PFSK-1 (cell line): Measurements from ENCODE around the gene RHOD.
A peak's percentile ranks its signal among the peaks of the same experiment; 100 is the strongest.

Experiments
- FOXP2 ChIP-seq: optimal IDR thresholded peaks from 2 replicates; pipeline ENCODE3; 2011; ENCODE audit warnings: borderline replicate concordance, control low read depth, inconsistent platforms; ENCODE audit not compliant: insufficient read depth; ENCODE audit errors: extremely low read length, extremely low read depth
- POLR2AphosphoS5 ChIP-seq: IDR thresholded peaks from 2 replicates; pipeline ENCODE4 v1.6.1; 2012; ENCODE audit warnings: low read depth, mild to moderate bottlenecking, control low read depth, low read length, moderate library complexity
- SIN3A ChIP-seq: IDR thresholded peaks from 2 replicates; pipeline ENCODE4 v1.6.1; 2012; ENCODE audit warnings: mild to moderate bottlenecking, low read length, moderate library complexity, borderline replicate concordance; ENCODE audit not compliant: insufficient read depth
- TAF1 ChIP-seq: IDR thresholded peaks from 2 replicates; pipeline ENCODE4 v1.6.1; 2012; ENCODE audit warnings: low read length, control low read depth, borderline replicate concordance; ENCODE audit not compliant: insufficient read depth
- TF ChIP-seq, protein P1 (sequence below), 2 experiments: IDR thresholded peaks; 2 replicates each; pipeline versions ENCODE4 v1.6.1 to v1.8.0; 2011 to 2012; ENCODE audit warnings: low read depth in 2 of 2, low read length in 2 of 2, control low read depth in 1 of 2, inconsistent platforms in 1 of 2, mild to moderate bottlenecking in 1 of 2, moderate library complexity in 1 of 2; ENCODE audit not compliant: insufficient read depth in 1 of 2

Gene RHOD

DNA sequence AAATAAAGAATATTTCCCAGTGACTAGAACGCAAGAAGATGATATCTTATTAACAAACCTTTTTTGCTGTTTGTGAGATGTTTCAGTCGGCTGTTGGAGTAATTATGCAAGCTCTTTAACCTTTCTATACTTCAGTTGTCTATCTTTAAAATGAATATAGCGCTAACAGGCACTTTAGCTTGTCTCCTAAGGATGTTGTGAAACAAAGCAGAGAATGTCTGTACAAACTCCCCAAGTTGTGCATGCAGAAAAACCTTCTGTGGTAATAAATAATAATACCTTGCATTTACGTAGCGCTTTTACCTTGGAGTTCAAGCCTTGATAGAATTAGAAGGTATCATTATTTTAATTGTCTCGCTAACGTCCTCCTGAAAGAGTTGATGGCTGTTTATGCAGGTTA lies 60.5 kb downstream of the RHOD start:
- no peak for TF ChIP-seq POLR2AphosphoS5
- no peak for TF ChIP-seq FOXP2
- TF ChIP-seq SIN3A, result no peak
- TF ChIP-seq, protein P1, sequence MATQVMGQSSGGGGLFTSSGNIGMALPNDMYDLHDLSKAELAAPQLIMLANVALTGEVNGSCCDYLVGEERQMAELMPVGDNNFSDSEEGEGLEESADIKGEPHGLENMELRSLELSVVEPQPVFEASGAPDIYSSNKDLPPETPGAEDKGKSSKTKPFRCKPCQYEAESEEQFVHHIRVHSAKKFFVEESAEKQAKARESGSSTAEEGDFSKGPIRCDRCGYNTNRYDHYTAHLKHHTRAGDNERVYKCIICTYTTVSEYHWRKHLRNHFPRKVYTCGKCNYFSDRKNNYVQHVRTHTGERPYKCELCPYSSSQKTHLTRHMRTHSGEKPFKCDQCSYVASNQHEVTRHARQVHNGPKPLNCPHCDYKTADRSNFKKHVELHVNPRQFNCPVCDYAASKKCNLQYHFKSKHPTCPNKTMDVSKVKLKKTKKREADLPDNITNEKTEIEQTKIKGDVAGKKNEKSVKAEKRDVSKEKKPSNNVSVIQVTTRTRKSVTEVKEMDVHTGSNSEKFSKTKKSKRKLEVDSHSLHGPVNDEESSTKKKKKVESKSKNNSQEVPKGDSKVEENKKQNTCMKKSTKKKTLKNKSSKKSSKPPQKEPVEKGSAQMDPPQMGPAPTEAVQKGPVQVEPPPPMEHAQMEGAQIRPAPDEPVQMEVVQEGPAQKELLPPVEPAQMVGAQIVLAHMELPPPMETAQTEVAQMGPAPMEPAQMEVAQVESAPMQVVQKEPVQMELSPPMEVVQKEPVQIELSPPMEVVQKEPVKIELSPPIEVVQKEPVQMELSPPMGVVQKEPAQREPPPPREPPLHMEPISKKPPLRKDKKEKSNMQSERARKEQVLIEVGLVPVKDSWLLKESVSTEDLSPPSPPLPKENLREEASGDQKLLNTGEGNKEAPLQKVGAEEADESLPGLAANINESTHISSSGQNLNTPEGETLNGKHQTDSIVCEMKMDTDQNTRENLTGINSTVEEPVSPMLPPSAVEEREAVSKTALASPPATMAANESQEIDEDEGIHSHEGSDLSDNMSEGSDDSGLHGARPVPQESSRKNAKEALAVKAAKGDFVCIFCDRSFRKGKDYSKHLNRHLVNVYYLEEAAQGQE (IDR thresholded peaks at IDR 0.05; ENCODE audit: insufficient read depth in 1 of 2, low read depth in 2 of 2, low read length in 2 of 2), result no peak
- no peak for TF ChIP-seq TAF1

DNA sequence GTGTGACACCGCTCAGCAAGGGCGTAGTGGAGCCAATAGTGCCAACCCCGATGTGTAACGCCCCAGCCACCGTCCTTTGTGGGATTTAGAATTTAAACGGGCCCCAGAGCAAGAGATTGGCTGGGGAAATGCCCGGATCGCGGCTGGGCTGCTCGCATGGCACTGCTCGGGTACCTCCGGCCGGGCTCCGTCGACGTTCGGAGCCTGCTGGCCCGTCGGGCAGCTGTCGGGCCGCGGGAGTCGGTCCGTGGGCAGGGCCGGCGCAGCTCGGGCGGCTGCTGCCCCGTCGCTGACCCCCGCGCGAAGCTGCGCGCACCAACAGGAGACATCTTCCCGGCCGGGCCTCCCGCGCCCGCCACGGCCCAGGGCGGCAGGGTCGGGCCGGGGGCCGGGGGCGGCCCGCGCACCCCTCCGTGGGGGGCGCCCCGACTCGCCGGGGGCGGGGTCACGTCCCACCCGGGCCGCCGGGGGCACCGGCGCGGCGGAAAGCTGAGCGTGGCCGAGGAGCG lies 61.1 kb downstream of the RHOD start:
- TF ChIP-seq, protein P1 (IDR thresholded peaks at IDR 0.05; ENCODE audit: insufficient read depth in 1 of 2, low read depth in 2 of 2, low read length in 2 of 2), result no peak
- TF ChIP-seq TAF1, result no peak
- TF ChIP-seq SIN3A, result no peak
- no peak for TF ChIP-seq POLR2AphosphoS5
- TF ChIP-seq FOXP2, result no peak

DNA sequence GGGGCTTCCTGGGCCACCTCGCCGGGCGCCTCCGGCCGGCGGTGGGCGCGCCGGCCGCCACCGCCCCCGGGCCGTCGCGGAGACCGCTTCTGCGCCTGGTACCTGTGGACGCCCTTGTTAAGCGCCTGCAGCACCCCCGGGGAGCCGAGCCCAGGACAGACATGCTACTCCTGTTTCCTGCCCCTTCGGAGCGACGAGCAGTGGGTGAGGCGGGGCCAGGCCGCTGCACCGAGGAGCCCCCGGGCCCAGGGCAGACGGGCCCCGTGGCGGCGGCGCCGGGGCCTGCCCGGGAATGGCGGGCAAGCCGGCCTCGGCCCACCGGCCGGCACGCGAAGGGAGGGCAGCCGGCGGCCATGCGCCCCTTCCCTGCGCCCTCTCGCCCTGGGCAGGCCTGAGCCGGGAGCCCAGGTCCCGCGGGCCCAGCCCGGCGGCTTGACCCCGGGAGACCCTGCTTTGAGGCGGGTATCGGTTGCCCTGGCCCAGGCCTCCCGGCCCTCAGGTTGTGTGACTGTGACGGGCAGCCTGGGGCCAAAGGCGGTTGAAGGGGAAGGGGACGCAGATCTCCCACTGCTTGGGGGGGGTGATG lies 61.6 kb downstream of the RHOD start:
- TF ChIP-seq TAF1 (no peak), SIN3A (no peak), FOXP2 (no peak), POLR2AphosphoS5 (no peak)
- TF ChIP-seq, protein P1 (IDR thresholded peaks at IDR 0.05; ENCODE audit: insufficient read depth in 1 of 2, low read depth in 2 of 2, low read length in 2 of 2), result no peak

DNA sequence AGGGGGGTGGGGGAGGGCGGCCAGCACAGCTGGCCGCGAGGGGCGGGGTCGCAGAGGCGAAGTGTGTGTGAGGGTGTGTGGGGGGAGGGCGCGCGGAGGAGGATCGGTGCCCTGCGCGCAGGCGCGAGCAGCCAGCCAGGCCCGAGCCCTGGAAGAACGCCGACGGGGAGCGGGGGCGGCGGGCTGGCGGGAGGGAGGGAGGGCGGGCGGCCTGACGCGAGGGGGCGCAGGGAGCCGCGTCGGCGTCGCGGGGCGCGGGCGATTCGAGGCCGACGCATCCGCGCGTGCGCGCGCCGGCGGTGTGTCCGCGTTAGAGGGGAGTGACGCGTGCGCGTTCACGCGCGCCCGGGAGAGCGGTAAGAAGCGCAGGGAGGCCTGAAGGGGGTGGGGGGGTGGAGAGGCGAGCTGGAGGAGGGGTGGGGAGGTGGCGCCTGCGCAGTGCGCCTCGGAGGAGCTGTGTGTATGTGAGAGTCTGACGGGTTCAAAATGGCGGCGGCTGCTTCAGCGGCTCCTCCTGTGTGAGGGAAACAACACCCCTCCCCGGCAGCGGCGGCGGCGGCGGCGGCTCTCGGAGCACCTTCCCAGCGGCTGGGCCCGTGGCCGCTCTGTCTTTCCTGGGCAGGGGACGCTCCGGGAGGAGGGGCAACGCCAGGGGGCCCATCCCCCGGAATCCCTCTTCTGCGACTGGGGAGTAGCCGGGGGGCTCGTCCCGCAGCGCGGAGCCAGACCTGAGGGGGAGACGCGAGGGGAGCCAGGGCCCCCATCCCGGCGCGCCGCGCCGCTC lies 62.3 kb downstream of the RHOD start, which contains the start of gene KDM2A:
KDM2A (plus strand) TSS at position 463 of the 784 bp plus-strand sequence. CDS start 2,054 bp downstream, outside the sequence.
- TF ChIP-seq, protein P1 (IDR thresholded peaks at IDR 0.05; ENCODE audit: insufficient read depth in 1 of 2, low read depth in 2 of 2, low read length in 2 of 2), result no peak
- no peak for TF ChIP-seq FOXP2
- peak; percentile 73 for TF ChIP-seq POLR2AphosphoS5
- TF ChIP-seq SIN3A, result peak; percentile 46; the same call in 1 of the 2 replicates
- peak; percentile 93 for TF ChIP-seq TAF1
